K562 (cell line): ENCODE results near the gene CLCN2. TPM values are rescaled to one million over a fixed set of nuclear protein-coding genes. Genes with fewer than 3 reads are reported as not detected.

Experiments used
- ATAC-seq: fragments of 200-7000 bp; cut with Tn5 transposase; 3 replicates; pipeline ENCODE4 v1.9.1; 2020; ENCODE audit warnings: moderate library complexity
- BruUV-seq: library from RNA; stranded (reverse); fragments of 400-500 nt; replicated peaks from 2 replicates; lab custom pipeline; 2021; lab: Mats Ljungman, UMichigan
- CTCF ChIA-PET: fragments of 300-600 bp; formaldehyde crosslinking; extraction: SDS; loops from one replicate; lab custom pipeline; 2021; ENCODE audit warnings: low intra/inter-chr PET ratio; lab: Yijun Ruan, JAX
- POLR2A ChIA-PET: fragments of 300-600, 350-650 bp; sonication (Branson Sonifier 250); formaldehyde crosslinking; extraction: SDS; loops from one replicate; lab custom pipeline; 2021; ENCODE audit warnings: antibody characterized with exemption, inconsistent platforms; lab: Yijun Ruan, JAX
- DNase-seq, 4 experiments: peaks; one replicate each; pipeline versions ENCODE4 v3.0.0 to v3.0.0-alpha.2; 2011 to 2018; ENCODE audit warnings: low spot score in 3 of 4, mixed read lengths in 3 of 4; ENCODE audit errors: extremely low read depth in 1 of 4
- FAIRE-seq: peaks from 2 replicates; lab custom pipeline; 2011; peaks lifted over from hg19 to GRCh38; lab: Jason Lieb, UNC
- H2AFZ ChIP-seq: 2 replicates; pipeline ENCODE4 v1.6.0; 2011; ENCODE audit warnings: low read depth, low read length, control low read depth, inconsistent platforms
- H3K27ac ChIP-seq: fragments of 200-600 bp; 3 replicates; pipeline ENCODE4 v1.8.0; 2011; ENCODE audit warnings: low read depth, mild to moderate bottlenecking, control low read depth, inconsistent platforms, low read length, moderate library complexity, mixed read lengths; ENCODE audit errors: extremely low read depth
- H3K27me3 ChIP-seq, 2 experiments: fragments of 300-600 bp in 1 of 2; 2 replicates in 1 of 2; 3 replicates in 1 of 2; pipeline versions ENCODE4 v1.6.0 to v1.8.0; 2011; ENCODE audit warnings: inconsistent platforms in 2 of 2, low read length in 2 of 2, mild to moderate bottlenecking in 1 of 2, mixed read lengths in 1 of 2, moderate library complexity in 1 of 2; ENCODE audit not compliant: control insufficient read depth in 2 of 2, insufficient read depth in 2 of 2
- H3K36me3 ChIP-seq: fragments of 300-600 bp; 3 replicates; pipeline ENCODE4 v1.8.0; 2011; ENCODE audit warnings: mild to moderate bottlenecking, low read length, inconsistent platforms; ENCODE audit not compliant: control insufficient read depth, insufficient read depth
- H3K4me1 ChIP-seq, 2 experiments: fragments of 200-600 bp in 1 of 2; replicated peaks in 1 of 2; 2 replicates in 1 of 2; 3 replicates in 1 of 2; pipeline versions ENCODE4 v1.5.1 to v1.8.0; 2011; ENCODE audit warnings: inconsistent platforms in 2 of 2, low read length in 2 of 2, mild to moderate bottlenecking in 1 of 2, mixed read lengths in 1 of 2, moderate library complexity in 1 of 2; ENCODE audit not compliant: control insufficient read depth in 2 of 2, insufficient read depth in 2 of 2
- H3K4me2 ChIP-seq: 2 replicates; pipeline ENCODE4 v1.6.1; 2011; ENCODE audit warnings: low read length, control low read depth, inconsistent platforms, mixed read lengths; ENCODE audit not compliant: insufficient read depth
- H3K4me3 ChIP-seq: fragments of 200-600 bp; sonication (generic), shearing (Covaris generic); 2 replicates; pipeline ENCODE4 v1.5.1; 2016; ENCODE audit warnings: control low read depth, inconsistent platforms
- H3K79me2 ChIP-seq: fragments of 200-600 bp; 3 replicates; pipeline ENCODE4 v1.8.0; 2011; ENCODE audit warnings: low read length, inconsistent platforms; ENCODE audit not compliant: control insufficient read depth, insufficient read depth
- H3K9ac ChIP-seq, 2 experiments: 2 replicates each; pipeline versions ENCODE4 v1.6.0 to v1.6.1; 2011; ENCODE audit warnings: low read depth in 2 of 2, low read length in 2 of 2, control low read depth in 1 of 2, inconsistent platforms in 1 of 2, mild to moderate bottlenecking in 1 of 2, mixed read lengths in 1 of 2; ENCODE audit not compliant: insufficient read depth in 1 of 2
- H3K9me1 ChIP-seq: one replicate; pipeline ENCODE4 v1.6.0; 2011; ENCODE audit warnings: inconsistent platforms, mild to moderate bottlenecking, low read length, moderate library complexity; ENCODE audit not compliant: control insufficient read depth, insufficient read depth
- H3K9me3 ChIP-seq: replicated peaks from 2 replicates; pipeline ENCODE4 v1.5.1; 2011; ENCODE audit warnings: low read depth, low read length, inconsistent platforms; ENCODE audit not compliant: control insufficient read depth, insufficient read depth
- H4K20me1 ChIP-seq: replicated peaks from 2 replicates; pipeline ENCODE4 v1.6.1; 2011; ENCODE audit warnings: low read length, inconsistent platforms, mixed read lengths; ENCODE audit not compliant: control insufficient read depth, insufficient read depth
- BCOR ChIP-seq: fragments of 450-650 bp; IDR thresholded peaks from 2 replicates; pipeline ENCODE4 v1.6.1; 2016
- KAT8 ChIP-seq: fragments of 450-650 bp; IDR thresholded peaks from 2 replicates; pipeline ENCODE4 v1.6.1; 2016; ENCODE audit warnings: low read depth, mild to moderate bottlenecking
- KDM2B ChIP-seq: fragments of 250-450 bp; sonication (Bioruptor Pico); IDR thresholded peaks from 2 replicates; pipeline ENCODE4 v1.8.0; 2021; ENCODE audit warnings: mild to moderate bottlenecking, moderate library complexity
- KDM4B ChIP-seq, 2 experiments: fragments of 450-650 bp in 1 of 2; sonication (generic) in 1 of 2; IDR thresholded peaks; 2 replicates each; pipeline ENCODE4 v1.6.1; 2016 to 2017; ENCODE audit warnings: borderline replicate concordance in 2 of 2, antibody characterized with exemption in 1 of 2, low read depth in 1 of 2, mild to moderate bottlenecking in 1 of 2
- MYC ChIP-seq, 2 experiments: fragments of 250-450 bp in 1 of 2; sonication (Bioruptor Pico) in 1 of 2; IDR thresholded peaks; 2 replicates each; pipeline versions ENCODE4 v1.5.1 to v1.6.1; 2012 to 2021; ENCODE audit warnings: low read depth in 2 of 2, borderline replicate concordance in 1 of 2, improper control_type of control experiment in 1 of 2, low read length in 1 of 2, mild to moderate bottlenecking in 1 of 2, moderate library complexity in 1 of 2
- ZNF12 ChIP-seq: sonication (generic); formaldehyde crosslinking; IDR thresholded peaks from 2 replicates; pipeline ENCODE4 v1.4.0; 2020; ENCODE audit warnings: mild to moderate bottlenecking, missing genetic modification reagents
- ZNF445 ChIP-seq: fragments of 250-450 bp; sonication (Bioruptor Pico); IDR thresholded peaks from 2 replicates; pipeline ENCODE4 v1.4.0; 2020; ENCODE audit warnings: low read depth, mild to moderate bottlenecking, moderate library complexity
- WGBS: fragments of 100-300 bp; shearing (Covaris generic); methylation state at CpG from one replicate; pipeline ENCODE4 v1.1.6; 2016; ENCODE audit warnings: low coverage, mixed read lengths; ENCODE audit not compliant: insufficient coverage; ENCODE audit errors: missing lambda C conversion rate; 5-methylcytosine and 5-hydroxymethylcytosine counted together
- in situ Hi-C: fragments of 300-500 bp; cut with MboI; formaldehyde crosslinking; loops from 4 replicates; pipeline ENCODE4 v1.15.0; 2018; ENCODE audit warnings: inconsistent platforms, mixed read lengths
- intact Hi-C: fragments of 100-400 bp; cut with micrococcal nuclease; formaldehyde crosslinking; loops from 2 replicates; pipeline ENCODE4 v1.14.2; 2022
- polyA plus RNA-seq, 8 experiments: library from polyadenylated mRNA; depleted of rRNA in 4 of 8; stranded (reverse) in 5 of 8; unstranded in 3 of 8; fragments of >200 nt; fragmentation: Nextera tagmentation in 2 of 8; fragmentation: Illumina TruSeq in 1 of 8; extraction: Ambion mirVana in 2 of 8; extraction: Trizol in 1 of 8; gene quantifications; 2 replicates each; pipeline versions ENCODE4 v1.2.1 to v1.2.3, GENCODE V29; 2011 to 2014; ENCODE audit warnings: inconsistent platforms in 1 of 8, missing spikeins in 1 of 8
- total RNA-seq, 7 experiments: library from RNA; depleted of rRNA in 6 of 7; stranded (reverse); fragments of >200 nt in 6 of 7; fragmentation: Illumina TruSeq in 2 of 7; extraction: Trizol in 2 of 7; gene quantifications; 2 replicates each; pipeline versions ENCODE4 v1.2.1 to v1.2.3, GENCODE V29; 2011 to 2021; ENCODE audit warnings: low replicate concordance in 1 of 7
- TF ChIP-seq, protein P1 (sequence below), 2 experiments: fragments of 450-650 bp in 1 of 2; sonication (generic) in 1 of 2; formaldehyde crosslinking in 1 of 2; IDR thresholded peaks; 2 replicates each; pipeline versions ENCODE4 v1.7.1 to v1.9.0; 2016 to 2022; ENCODE audit warnings: inconsistent platforms in 1 of 2, mild to moderate bottlenecking in 1 of 2, missing genetic modification reagents in 1 of 2
- TF ChIP-seq, protein P2 (sequence below): sonication (generic); formaldehyde crosslinking; IDR thresholded peaks from 2 replicates; pipeline ENCODE4 v1.9.0; 2022; ENCODE audit warnings: mild to moderate bottlenecking, missing genetic modification reagents
- TF ChIP-seq, protein P3 (sequence below): sonication (generic); formaldehyde crosslinking; IDR thresholded peaks from 2 replicates; pipeline ENCODE4 v1.8.0; 2022; ENCODE audit warnings: mild to moderate bottlenecking, missing genetic modification reagents

CLCN2 gene
- total and polyA plus RNA-seq, 9 of the 15 experiments (the other 6 are each of a cell fraction or from before 2014, with no cell fraction given) = 0.10 to 14.0 (median 6.9) TPM

DNA sequence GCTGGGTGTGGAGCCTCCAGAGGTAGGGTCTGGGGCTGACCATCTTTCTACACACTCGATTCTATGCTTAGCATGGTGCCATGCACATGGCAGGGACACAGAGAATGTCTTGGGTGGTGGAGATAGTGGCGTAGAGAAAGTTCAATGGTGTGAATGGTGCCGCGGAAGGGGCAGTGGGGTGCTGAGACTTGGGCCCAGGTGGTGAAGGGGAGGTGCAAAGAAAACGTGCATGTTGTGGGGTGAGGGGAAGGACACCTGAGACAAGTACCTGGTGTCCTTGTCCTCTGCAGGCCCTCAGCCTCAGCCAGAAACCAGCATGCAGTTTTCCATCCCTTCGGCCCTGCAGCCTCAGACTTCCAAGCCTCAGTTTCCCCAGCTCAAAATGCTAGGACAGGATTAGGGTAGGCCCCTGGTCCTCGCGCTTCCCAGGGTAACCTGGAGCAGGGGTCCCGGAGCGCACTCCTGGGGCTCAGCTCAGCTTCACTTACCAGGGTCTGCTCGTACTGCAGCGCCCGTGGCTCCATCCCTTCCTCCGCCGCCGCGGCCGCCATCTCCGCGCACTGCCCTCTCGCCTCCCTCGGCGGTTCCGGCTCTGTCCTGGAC is 375 bp downstream of the CLCN2 start:
- peaks cover 56% of the 10 kb centered on the region for H3K79me2 ChIP-seq
- H3K9ac ChIP-seq = peak overlapping the region; percentile 88 to 95
- H3K4me3 ChIP-seq = peak overlapping the region; percentile 71
- in situ Hi-C loops = no loop called here
- ATAC-seq (no peak), FAIRE-seq (peak; percentile 51), DNase-seq (no peak)
- peaks cover 45% of the 10 kb centered on the region for H3K36me3 ChIP-seq
- POLR2A ChIA-PET = interaction anchor here (0.6 to 0.7 kb wide), 2 partner anchors 13 to 58 kb away, joined by 3 read pairs; no protein-coding TSS in a partner anchor
- H3K4me1 ChIP-seq = peaks cover 28 to 63% of the 10 kb centered on the region in 2 experiments
- peak overlapping the region; percentile 97 for H3K4me2 ChIP-seq
- H3K27me3 ChIP-seq = no peaks in the 10 kb centered on the region
- TSS peak; percentile 73 for BruUV-seq
- intact Hi-C loops = no loop called here
- no peaks in the 10 kb centered on the region for H3K9me3 ChIP-seq
- CTCF ChIA-PET = no interaction called here
- peak overlapping the region; percentile 85 for H2AFZ ChIP-seq
- H3K9me1 ChIP-seq = peaks cover 8% of the 10 kb centered on the region
- peak overlapping the region; percentile 51 for H3K27ac ChIP-seq
- H4K20me1 ChIP-seq = no peaks in the 10 kb centered on the region
- 7% methylated on average over 24 of the region's 24 CpGs for WGBS
- 0 out of 4 replicates have a peak, but pooled peaks of 1 of the 2 experiments have one; percentile 32 for TF ChIP-seq KDM4B (IDR thresholded peaks at IDR 0.05; ENCODE audit: borderline replicate concordance in 2 of 2, low read depth in 1 of 2)
- no peak for TF ChIP-seq KAT8
- TF ChIP-seq, protein P1, sequence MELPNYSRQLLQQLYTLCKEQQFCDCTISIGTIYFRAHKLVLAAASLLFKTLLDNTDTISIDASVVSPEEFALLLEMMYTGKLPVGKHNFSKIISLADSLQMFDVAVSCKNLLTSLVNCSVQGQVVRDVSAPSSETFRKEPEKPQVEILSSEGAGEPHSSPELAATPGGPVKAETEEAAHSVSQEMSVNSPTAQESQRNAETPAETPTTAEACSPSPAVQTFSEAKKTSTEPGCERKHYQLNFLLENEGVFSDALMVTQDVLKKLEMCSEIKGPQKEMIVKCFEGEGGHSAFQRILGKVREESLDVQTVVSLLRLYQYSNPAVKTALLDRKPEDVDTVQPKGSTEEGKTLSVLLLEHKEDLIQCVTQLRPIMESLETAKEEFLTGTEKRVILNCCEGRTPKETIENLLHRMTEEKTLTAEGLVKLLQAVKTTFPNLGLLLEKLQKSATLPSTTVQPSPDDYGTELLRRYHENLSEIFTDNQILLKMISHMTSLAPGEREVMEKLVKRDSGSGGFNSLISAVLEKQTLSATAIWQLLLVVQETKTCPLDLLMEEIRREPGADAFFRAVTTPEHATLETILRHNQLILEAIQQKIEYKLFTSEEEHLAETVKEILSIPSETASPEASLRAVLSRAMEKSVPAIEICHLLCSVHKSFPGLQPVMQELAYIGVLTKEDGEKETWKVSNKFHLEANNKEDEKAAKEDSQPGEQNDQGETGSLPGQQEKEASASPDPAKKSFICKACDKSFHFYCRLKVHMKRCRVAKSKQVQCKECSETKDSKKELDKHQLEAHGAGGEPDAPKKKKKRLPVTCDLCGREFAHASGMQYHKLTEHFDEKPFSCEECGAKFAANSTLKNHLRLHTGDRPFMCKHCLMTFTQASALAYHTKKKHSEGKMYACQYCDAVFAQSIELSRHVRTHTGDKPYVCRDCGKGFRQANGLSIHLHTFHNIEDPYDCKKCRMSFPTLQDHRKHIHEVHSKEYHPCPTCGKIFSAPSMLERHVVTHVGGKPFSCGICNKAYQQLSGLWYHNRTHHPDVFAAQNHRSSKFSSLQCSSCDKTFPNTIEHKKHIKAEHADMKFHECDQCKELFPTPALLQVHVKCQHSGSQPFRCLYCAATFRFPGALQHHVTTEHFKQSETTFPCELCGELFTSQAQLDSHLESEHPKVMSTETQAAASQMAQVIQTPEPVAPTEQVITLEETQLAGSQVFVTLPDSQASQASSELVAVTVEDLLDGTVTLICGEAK (IDR thresholded peaks at IDR 0.05) = 0 out of 2 replicates have a peak, but pooled peaks have one; percentile 29
- TF ChIP-seq, protein P1 (CRISPR knock-in tag; IDR thresholded peaks at IDR 0.05) = no peak
- no peak for TF ChIP-seq ZNF445 (CRISPR knock-in tag)
- TF ChIP-seq, protein P2, sequence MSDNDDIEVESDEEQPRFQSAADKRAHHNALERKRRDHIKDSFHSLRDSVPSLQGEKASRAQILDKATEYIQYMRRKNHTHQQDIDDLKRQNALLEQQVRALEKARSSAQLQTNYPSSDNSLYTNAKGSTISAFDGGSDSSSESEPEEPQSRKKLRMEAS = peak; percentile 45
- 0 out of 2 replicates have a peak, but pooled peaks have one; percentile 17 for TF ChIP-seq KDM2B (CRISPR knock-in tag)
- TF ChIP-seq ZNF12 (CRISPR knock-in tag) = 0 out of 2 replicates have a peak, but pooled peaks have one; percentile 35
- TF ChIP-seq BCOR = 0 out of 2 replicates have a peak, but pooled peaks have one; percentile 23
- TF ChIP-seq MYC (IDR thresholded peaks at IDR 0.05; ENCODE audit: low read depth, low read length) = peak; percentile 5; the same call in 1 of the 2 replicates
- TF ChIP-seq MYC (CRISPR knock-in tag; IDR thresholded peaks at IDR 0.05; ENCODE audit: borderline replicate concordance, low read depth) = peak; percentile 35; the same call in 1 of the 2 replicates
- TF ChIP-seq, protein P3, sequence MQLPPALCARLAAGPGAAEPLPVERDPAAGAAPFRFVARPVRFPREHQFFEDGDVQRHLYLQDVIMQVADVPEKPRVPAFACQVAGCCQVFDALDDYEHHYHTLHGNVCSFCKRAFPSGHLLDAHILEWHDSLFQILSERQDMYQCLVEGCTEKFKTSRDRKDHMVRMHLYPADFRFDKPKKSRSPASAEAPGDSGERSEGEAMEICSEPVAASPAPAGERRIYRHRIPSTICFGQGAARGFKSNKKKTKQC (CRISPR knock-in tag) = 0 out of 2 replicates have a peak, but pooled peaks have one; percentile 62
